ENCODE measurements around the gene ADAM29.
"Not testable (repeated sequence)": the region's sequence is repeated elsewhere in the genome, so short reads cannot be mapped to it uniquely, and the experiment has no call there.

Gene ADAM29

GRCh38 chr4:174972911-174973310 lies 54.8 kb downstream of the ADAM29 start:
- DNase-seq, result no peak

GRCh38 chr4:174973336-174973735 lies 55.2 kb downstream of the ADAM29 start:
- DNase-seq, result no peak

- DNase-seq, result no peak
Observed at GRCh38 chr4:174983128-174983750, 65.1 kb downstream of the ADAM29 start.

GRCh38 chr4:174983870-174984269 lies 65.7 kb downstream of the ADAM29 start:
- not testable (repeated sequence) for DNase-seq

DNA sequence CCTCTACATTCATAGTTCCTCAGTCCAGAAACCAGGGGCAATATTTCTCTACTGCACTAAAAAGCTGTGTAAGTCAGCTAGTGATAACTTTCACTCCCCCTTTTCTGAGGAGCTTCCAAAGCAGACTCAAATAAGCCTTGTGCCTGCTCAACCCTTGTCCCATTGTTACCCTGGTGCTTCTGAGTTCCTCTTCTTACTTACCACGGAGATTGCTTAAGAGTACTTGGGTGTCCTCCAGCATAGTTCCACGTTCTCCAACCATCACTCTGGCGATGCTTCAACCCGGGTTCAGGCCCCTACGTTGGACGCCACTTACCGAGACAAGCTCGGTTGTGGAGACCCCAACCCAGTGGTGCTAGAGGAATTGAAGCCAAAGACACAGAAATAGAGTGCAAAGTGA lies 71.6 kb downstream of the ADAM29 start:
- peak; percentile 48 to 63 for DNase-seq

- DNase-seq, result no peak
Observed at GRCh38 chr4:174993916-174994315, 75.8 kb downstream of the ADAM29 start.

- DNase-seq, result no peak
Observed at GRCh38 chr4:174996079-174996478, 77.9 kb downstream of the ADAM29 start.

DNA sequence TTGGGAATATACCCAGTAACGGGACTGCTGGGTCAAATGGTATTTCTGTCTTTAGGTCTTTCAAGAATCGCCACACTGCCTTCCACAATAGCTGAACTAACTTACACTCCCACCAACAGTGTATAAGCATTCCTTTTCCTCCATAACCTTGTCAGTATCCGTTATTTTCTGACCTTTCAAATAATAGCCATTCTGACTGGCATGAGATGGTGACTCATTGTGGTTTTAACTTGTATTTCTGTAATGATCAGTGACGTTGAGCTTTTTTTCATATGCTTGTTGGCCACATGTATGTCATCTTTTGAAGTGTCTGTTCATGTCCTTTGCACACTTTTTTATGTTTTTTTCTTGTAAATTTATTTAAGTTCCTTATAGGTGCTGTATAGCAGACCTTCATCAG lies 81.2 kb downstream of the ADAM29 start:
- peak; percentile 27 to 33 for DNase-seq

GRCh38 chr4:175017751-175018150 lies 99.6 kb downstream of the ADAM29 start:
- no peak for DNase-seq

DNA sequence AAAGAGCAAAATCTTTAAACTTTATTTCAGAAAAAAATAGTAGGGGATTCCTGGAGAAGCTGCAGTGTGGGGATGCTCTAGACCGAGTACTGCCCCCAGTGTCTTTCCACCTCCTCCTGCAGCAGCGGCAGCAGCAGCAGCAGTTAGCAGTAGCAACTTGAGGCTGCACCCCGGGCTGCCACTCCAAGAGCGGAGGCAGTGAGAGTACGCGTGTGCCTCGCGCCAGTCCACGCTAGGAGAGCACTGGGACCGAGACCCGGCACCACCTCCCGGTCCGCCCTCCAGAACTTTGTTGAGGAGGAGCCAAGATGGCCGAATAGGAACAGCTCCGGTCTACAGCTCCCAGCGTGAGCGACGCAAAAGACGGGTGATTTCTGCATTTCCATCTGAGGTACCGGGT lies 101.3 kb downstream of the ADAM29 start:
- not testable (repeated sequence) for DNase-seq

Measured in AML-193 (cell line).